ENCODE measurements around the gene LRRK1.

DNA sequence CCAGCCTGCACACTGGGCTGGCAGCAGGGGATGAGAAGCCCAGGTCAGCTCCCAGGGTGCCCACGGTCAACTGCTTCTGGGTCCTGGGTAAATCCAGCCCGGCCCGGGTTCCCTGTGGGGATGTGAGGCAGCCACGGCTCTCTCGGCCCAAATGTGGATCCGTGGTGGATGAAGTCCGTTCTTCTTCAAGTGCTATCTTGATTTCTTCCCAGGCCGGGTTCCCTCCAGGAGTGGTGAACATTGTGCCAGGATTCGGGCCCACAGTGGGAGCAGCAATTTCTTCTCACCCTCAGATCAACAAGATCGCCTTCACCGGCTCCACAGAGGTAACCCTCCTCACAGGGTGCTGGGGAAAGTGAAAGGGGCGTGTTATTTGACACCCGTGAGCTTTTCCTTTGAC lies 23.4 kb upstream of the LRRK1 start:
- TF ChIP-seq, protein P1, sequence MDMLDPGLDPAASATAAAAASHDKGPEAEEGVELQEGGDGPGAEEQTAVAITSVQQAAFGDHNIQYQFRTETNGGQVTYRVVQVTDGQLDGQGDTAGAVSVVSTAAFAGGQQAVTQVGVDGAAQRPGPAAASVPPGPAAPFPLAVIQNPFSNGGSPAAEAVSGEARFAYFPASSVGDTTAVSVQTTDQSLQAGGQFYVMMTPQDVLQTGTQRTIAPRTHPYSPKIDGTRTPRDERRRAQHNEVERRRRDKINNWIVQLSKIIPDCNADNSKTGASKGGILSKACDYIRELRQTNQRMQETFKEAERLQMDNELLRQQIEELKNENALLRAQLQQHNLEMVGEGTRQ (IDR thresholded peaks at IDR 0.05; ENCODE audit: low read depth, low read length): no peak
- TF ChIP-seq, protein P1 (CRISPR knock-in tag; IDR thresholded peaks at IDR 0.05; ENCODE audit: borderline replicate concordance): no peak
- TF ChIP-seq, protein P2, sequence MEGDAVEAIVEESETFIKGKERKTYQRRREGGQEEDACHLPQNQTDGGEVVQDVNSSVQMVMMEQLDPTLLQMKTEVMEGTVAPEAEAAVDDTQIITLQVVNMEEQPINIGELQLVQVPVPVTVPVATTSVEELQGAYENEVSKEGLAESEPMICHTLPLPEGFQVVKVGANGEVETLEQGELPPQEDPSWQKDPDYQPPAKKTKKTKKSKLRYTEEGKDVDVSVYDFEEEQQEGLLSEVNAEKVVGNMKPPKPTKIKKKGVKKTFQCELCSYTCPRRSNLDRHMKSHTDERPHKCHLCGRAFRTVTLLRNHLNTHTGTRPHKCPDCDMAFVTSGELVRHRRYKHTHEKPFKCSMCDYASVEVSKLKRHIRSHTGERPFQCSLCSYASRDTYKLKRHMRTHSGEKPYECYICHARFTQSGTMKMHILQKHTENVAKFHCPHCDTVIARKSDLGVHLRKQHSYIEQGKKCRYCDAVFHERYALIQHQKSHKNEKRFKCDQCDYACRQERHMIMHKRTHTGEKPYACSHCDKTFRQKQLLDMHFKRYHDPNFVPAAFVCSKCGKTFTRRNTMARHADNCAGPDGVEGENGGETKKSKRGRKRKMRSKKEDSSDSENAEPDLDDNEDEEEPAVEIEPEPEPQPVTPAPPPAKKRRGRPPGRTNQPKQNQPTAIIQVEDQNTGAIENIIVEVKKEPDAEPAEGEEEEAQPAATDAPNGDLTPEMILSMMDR (CRISPR knock-in tag; IDR thresholded peaks at IDR 0.05): no peak
- TF ChIP-seq SMAD3 (CRISPR knock-in tag; IDR thresholded peaks at IDR 0.05) (no peak), NR1H2 (CRISPR knock-in tag; IDR thresholded peaks at IDR 0.05; ENCODE audit: borderline replicate concordance, low read depth) (no peak), ZNF646 (CRISPR knock-in tag; IDR thresholded peaks at IDR 0.05) (no peak), SP4 (CRISPR knock-in tag; IDR thresholded peaks at IDR 0.05) (no peak), MZF1 (CRISPR knock-in tag; IDR thresholded peaks at IDR 0.05; ENCODE audit: borderline replicate concordance) (no peak), PBX3 (CRISPR knock-in tag; IDR thresholded peaks at IDR 0.05; ENCODE audit: borderline replicate concordance) (no peak), PRDM10 (CRISPR knock-in tag; IDR thresholded peaks at IDR 0.05; ENCODE audit: low read depth) (no peak)
